HepG2 (cell line): ENCODE measurements around the gene BZW1. TPM values are rescaled to one million over a fixed set of nuclear protein-coding genes. Genes with fewer than 3 reads are reported as not detected.

Source experiments
- ATF4 ChIP-seq, 2 experiments: fragments of 450-650 bp in 1 of 2; sonication (generic) in 1 of 2; formaldehyde crosslinking; IDR thresholded peaks; 2 replicates each; pipeline versions ENCODE4 v1.5.0 to v1.8.0; 2020 to 2022; ENCODE audit warnings: mild to moderate bottlenecking in 1 of 2, missing genetic modification reagents in 1 of 2
- ATM ChIP-seq: fragments of 450-650 bp; IDR thresholded peaks from 2 replicates; pipeline ENCODE4 v1.7.1; 2017; ENCODE audit warnings: mild to moderate bottlenecking, borderline replicate concordance
- BRCA1 ChIP-seq: sonication (generic); formaldehyde crosslinking; IDR thresholded peaks from 2 replicates; pipeline ENCODE4 v1.4.0; 2020; ENCODE audit warnings: missing genetic modification reagents
- ETV5 ChIP-seq: IDR thresholded peaks from 2 replicates; pipeline ENCODE4 v1.6.1; 2018; ENCODE audit warnings: missing biosample characterization, missing genetic modification reagents, inconsistent platforms, borderline replicate concordance
- ETV6 ChIP-seq: sonication (generic); formaldehyde crosslinking; conservative IDR thresholded peaks from 2 replicates; pipeline ENCODE4 v1.4.0; 2020; ENCODE audit warnings: missing genetic modification reagents
- FIP1L1 ChIP-seq: fragments of 200-400 bp; formaldehyde crosslinking; IDR thresholded peaks from 2 replicates; pipeline ENCODE4 v1.6.1; 2018; ENCODE audit warnings: low read depth, mild to moderate bottlenecking, low read length, moderate library complexity, borderline replicate concordance; ENCODE audit not compliant: insufficient read depth
- GATA4 ChIP-seq: sonication (generic); IDR thresholded peaks from 2 replicates; pipeline ENCODE4 v1.6.1; 2016; ENCODE audit warnings: antibody characterized with exemption, low read depth, borderline replicate concordance
- GPN1 ChIP-seq: sonication (generic); formaldehyde crosslinking; IDR thresholded peaks from 2 replicates; pipeline ENCODE4 v1.5.1; 2020; ENCODE audit warnings: missing genetic modification reagents, borderline replicate concordance
- HOMEZ ChIP-seq: IDR thresholded peaks from 2 replicates; pipeline ENCODE4 v1.6.1; 2016; ENCODE audit warnings: low read depth
- MAFK ChIP-seq, 2 experiments: IDR thresholded peaks in 1 of 2; conservative IDR thresholded peaks in 1 of 2; 2 replicates each; pipeline ENCODE4 v1.6.1; 2011; ENCODE audit warnings: improper control_type of control experiment in 2 of 2, low read length in 2 of 2
- MXD3 ChIP-seq: IDR thresholded peaks from 2 replicates; pipeline ENCODE4 v1.6.1; 2016; ENCODE audit warnings: mild to moderate bottlenecking, missing biosample characterization, missing genetic modification reagents
- MXI1 ChIP-seq: IDR thresholded peaks from 3 replicates; pipeline ENCODE4 v1.6.1; 2012; ENCODE audit warnings: low read depth, low read length, inconsistent platforms, borderline replicate concordance
- ONECUT2 ChIP-seq: sonication (generic); formaldehyde crosslinking; IDR thresholded peaks from 2 replicates; pipeline ENCODE4 v1.4.0; 2020; ENCODE audit warnings: missing genetic modification reagents
- PCBP1 ChIP-seq: fragments of 200-400 bp; formaldehyde crosslinking; IDR thresholded peaks from 2 replicates; pipeline ENCODE4 v1.6.1; 2017; ENCODE audit warnings: mild to moderate bottlenecking, low read depth, low read length, borderline replicate concordance
- POGZ ChIP-seq: sonication (generic); formaldehyde crosslinking; IDR thresholded peaks from 2 replicates; pipeline ENCODE4 v1.4.0; 2020; ENCODE audit warnings: mild to moderate bottlenecking, missing genetic modification reagents
- SIN3B ChIP-seq: fragments of 150-350 bp; IDR thresholded peaks from 2 replicates; pipeline ENCODE4 v1.6.1; 2014; ENCODE audit warnings: low read length
- THYN1 ChIP-seq: sonication (generic); formaldehyde crosslinking; IDR thresholded peaks from 2 replicates; pipeline ENCODE4 v1.8.1; 2023; ENCODE audit warnings: low read depth, mild to moderate bottlenecking, moderate library complexity, missing genetic modification reagents, borderline replicate concordance
- ZNF138 ChIP-seq: sonication (generic); formaldehyde crosslinking; IDR thresholded peaks from 2 replicates; pipeline ENCODE4 v1.5.0; 2020; ENCODE audit warnings: mild to moderate bottlenecking, low read depth, missing genetic modification reagents
- ZNF335 ChIP-seq: sonication (generic); formaldehyde crosslinking; IDR thresholded peaks from 2 replicates; pipeline ENCODE4 v1.4.0; 2020; ENCODE audit warnings: missing genetic modification reagents
- ZNF691 ChIP-seq: sonication (generic); formaldehyde crosslinking; IDR thresholded peaks from 2 replicates; pipeline ENCODE4 v1.4.0; 2020; ENCODE audit warnings: missing genetic modification reagents, low read depth, mild to moderate bottlenecking, borderline replicate concordance
- ZNF720 ChIP-seq: sonication (generic); formaldehyde crosslinking; IDR thresholded peaks from 2 replicates; pipeline ENCODE4 v1.4.0; 2020; ENCODE audit warnings: missing genetic modification reagents
- ZNF747 ChIP-seq: sonication (generic); formaldehyde crosslinking; IDR thresholded peaks from 2 replicates; pipeline ENCODE4 v1.8.1; 2023; ENCODE audit warnings: missing genetic modification reagents, mild to moderate bottlenecking, borderline replicate concordance
- ZNF780A ChIP-seq: sonication (generic); formaldehyde crosslinking; IDR thresholded peaks from 2 replicates; pipeline ENCODE4 v1.8.0; 2022; ENCODE audit warnings: mild to moderate bottlenecking, missing genetic modification reagents, moderate library complexity
- ZSCAN29 ChIP-seq: sonication (generic); formaldehyde crosslinking; conservative IDR thresholded peaks from 2 replicates; pipeline ENCODE4 v1.4.0; 2020; ENCODE audit warnings: mild to moderate bottlenecking, missing genetic modification reagents
- polyA plus RNA-seq, 8 experiments: library from polyadenylated mRNA; depleted of rRNA in 3 of 8; stranded (reverse) in 7 of 8; unstranded in 1 of 8; fragments of >200 nt; fragmentation: Illumina TruSeq in 4 of 8; extraction: Trizol in 4 of 8; gene quantifications; 2 replicates each; pipeline versions ENCODE4 v1.2.1 to v1.2.3, GENCODE V29; 2011 to 2016; ENCODE audit warnings: low read depth in 4 of 8, missing spikeins in 1 of 8, mixed read lengths in 1 of 8; ENCODE audit not compliant: insufficient read depth in 1 of 8
- total RNA-seq, 5 experiments: library from RNA; depleted of rRNA; stranded (reverse); fragments of >200 nt; fragmentation: Illumina TruSeq; extraction: Trizol; gene quantifications; 2 replicates each; pipeline ENCODE4 v1.2.3, GENCODE V29; 2016; ENCODE audit warnings: low read depth in 1 of 5
- TF ChIP-seq, protein P1 (sequence below): IDR thresholded peaks from 2 replicates; pipeline ENCODE4 v1.6.1; 2016; ENCODE audit warnings: missing compliant biosample characterization, missing genetic modification reagents, borderline replicate concordance

BZW1 gene
- total and polyA plus RNA-seq, 2 of the 13 experiments (the other 11 are each of a cell fraction or from before 2014, with no cell fraction given), result 106 to 384 TPM

DNA sequence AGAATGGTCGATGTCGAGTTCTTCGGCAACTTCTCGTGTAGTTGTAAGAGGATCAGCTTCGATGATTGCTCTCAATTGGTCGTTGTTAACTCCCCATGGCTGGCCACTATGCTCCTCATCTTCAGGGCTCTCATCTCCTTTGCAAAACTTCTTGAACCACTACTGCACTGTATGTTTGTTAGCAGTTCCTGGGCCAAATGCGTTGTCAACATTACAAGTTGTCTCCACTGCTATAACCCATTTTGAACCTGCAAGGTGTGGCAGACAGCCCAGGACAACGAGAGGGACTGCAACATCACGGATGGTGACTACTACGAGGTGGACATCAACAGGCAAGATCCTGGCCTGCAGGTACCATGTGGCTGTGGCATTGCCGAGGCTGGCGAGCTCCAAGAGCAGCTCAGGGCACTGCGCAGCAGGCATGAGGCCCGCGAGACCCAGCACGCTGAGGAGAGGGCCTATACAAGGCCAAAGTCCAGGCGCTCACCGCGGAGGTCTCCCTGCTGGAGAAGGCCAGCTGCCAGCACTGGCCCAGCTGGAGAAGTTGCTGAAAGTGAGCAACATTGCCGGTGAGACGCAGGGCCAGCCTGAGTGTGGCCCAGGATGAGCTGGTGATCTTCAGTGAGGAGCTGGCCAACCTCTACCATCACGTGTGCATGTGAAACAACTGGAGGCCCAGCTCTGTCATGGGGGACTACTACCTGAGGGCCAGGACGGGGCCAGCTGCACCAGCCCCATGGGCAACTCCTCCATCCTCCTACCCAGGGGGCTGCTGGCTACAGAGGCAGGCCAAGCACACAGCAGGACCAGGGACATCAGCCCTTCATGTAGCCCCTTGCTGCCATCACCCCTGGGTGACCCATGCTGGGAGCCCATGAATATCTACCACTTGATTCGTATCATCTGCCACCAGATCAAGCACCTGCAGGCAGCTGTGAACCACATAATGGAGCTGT lies 32.6 kb downstream of the BZW1 start (continued):
- TF ChIP-seq GPN1 (CRISPR knock-in tag) (no peak), ATM (no peak), ZNF691 (CRISPR knock-in tag) (no peak), HOMEZ (CRISPR knock-in tag) (no peak), ETV6 (CRISPR knock-in tag) (0 out of 2 replicates have a peak, but pooled peaks have one; percentile 52), ATF4 (CRISPR knock-in tag; IDR thresholded peaks at IDR 0.05) (no peak), ETV5 (no peak; the same call in 1 of the 2 replicates), ZNF720 (CRISPR knock-in tag) (no peak), ZNF335 (CRISPR knock-in tag) (no peak), SIN3B (no peak), ONECUT2 (CRISPR knock-in tag) (no peak), ZSCAN29 (no peak), MXD3 (CRISPR knock-in tag) (peak; percentile 86; the same call in 1 of the 2 replicates), PCBP1 (no peak), BRCA1 (CRISPR knock-in tag) (no peak), THYN1 (CRISPR knock-in tag) (no peak), POGZ (CRISPR knock-in tag) (peak; percentile 80), ZNF138 (0 out of 2 replicates have a peak, but pooled peaks have one; percentile 63), MXI1 (peak; percentile 46; the same call in 1 of the 3 replicates), ZNF747 (CRISPR knock-in tag) (peak; percentile 84; the same call in 1 of the 2 replicates), FIP1L1 (no peak), MAFK (conservative IDR thresholded peaks at IDR 0.05 in 1 of 2, IDR thresholded peaks at IDR 0.05 in 1 of 2; ENCODE audit: low read length in 2 of 2) (no peak), GATA4 (no peak), ZNF780A (no peak)
- TF ChIP-seq, protein P1, sequence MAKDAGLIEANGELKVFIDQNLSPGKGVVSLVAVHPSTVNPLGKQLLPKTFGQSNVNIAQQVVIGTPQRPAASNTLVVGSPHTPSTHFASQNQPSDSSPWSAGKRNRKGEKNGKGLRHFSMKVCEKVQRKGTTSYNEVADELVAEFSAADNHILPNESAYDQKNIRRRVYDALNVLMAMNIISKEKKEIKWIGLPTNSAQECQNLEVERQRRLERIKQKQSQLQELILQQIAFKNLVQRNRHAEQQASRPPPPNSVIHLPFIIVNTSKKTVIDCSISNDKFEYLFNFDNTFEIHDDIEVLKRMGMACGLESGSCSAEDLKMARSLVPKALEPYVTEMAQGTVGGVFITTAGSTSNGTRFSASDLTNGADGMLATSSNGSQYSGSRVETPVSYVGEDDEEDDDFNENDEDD (CRISPR knock-in tag), result peak; percentile 51; the same call in 1 of the 2 replicates
